Measurements from ENCODE around the gene PIF1. TPM values are rescaled to one million over a fixed set of nuclear protein-coding genes. Genes with fewer than 3 reads are reported as not detected.
A peak's percentile ranks its signal among the peaks of the same experiment; 100 is the strongest.

PIF1 gene, protein sequence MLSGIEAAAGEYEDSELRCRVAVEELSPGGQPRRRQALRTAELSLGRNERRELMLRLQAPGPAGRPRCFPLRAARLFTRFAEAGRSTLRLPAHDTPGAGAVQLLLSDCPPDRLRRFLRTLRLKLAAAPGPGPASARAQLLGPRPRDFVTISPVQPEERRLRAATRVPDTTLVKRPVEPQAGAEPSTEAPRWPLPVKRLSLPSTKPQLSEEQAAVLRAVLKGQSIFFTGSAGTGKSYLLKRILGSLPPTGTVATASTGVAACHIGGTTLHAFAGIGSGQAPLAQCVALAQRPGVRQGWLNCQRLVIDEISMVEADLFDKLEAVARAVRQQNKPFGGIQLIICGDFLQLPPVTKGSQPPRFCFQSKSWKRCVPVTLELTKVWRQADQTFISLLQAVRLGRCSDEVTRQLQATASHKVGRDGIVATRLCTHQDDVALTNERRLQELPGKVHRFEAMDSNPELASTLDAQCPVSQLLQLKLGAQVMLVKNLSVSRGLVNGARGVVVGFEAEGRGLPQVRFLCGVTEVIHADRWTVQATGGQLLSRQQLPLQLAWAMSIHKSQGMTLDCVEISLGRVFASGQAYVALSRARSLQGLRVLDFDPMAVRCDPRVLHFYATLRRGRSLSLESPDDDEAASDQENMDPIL
- total RNA-seq (2014; rRNA removed; shearing (Covaris generic)) = 20.1 and 29.2 TPM in 2 replicates

DNA sequence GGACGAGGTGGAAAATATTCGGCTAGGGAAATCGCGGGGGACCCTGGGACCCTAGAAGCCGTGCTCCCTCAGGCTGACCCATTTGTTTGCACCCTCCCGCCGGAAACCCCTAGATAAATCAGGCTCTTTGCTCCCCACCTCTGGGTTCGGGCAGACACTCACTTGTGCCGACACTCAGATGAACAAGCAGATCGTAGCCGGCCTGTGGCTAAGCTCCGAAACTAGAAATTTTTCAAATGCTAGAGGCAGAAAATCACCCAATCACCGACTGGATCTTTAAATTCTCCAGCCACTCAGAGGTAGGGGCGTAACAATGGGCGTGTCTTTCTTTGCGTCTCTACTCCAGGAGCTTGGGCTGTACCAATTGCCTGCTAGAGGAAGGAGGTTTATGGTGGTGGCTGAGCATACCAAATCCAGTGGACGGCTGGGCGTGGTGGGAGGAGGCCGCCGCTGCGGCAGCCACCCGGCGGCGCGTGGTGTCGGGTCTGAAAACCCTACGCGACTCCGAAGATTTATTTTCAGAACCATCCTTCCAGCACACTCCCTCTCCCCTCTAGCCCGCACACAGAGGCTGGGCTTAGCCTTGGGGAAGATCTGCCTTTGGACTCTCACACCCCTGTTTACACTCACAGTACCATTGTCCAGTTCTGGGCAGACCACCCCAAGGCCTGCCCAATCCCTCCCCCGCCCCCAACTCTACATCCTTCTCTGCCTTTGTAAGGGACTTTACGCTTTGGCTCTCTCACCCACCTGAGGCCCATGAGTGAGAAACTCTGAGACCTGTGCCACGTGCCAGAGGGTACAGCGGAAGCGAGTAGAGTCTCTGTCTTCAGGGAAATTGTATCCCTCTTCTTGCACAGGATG lies at the start of gene PIF1:
TSS of gene PIF1 (minus strand) at position 217 of the 864 bp plus-strand sequence. CDS start 1,312 bp downstream, outside the sequence.
- Histone ChIP-seq H3K4me1 (replicated peaks) (peaks cover 31% of the 10 kb centered on the region), H3K27me3 (replicated peaks) (no peaks in the 10 kb centered on the region), H3K36me3 (peaks cover 28% of the 10 kb centered on the region), H3K4me3 (peak within 1 kb of the TSS; percentile 48), H3K27ac (peak within 1 kb of the TSS; percentile 61), H3K9me3 (replicated peaks) (no peaks in the 10 kb centered on the region)
- DNase-seq (ENCODE audit: low read depth in 1 of 2, low spot score in 2 of 2) = peak; percentile 97 to 99

DNA sequence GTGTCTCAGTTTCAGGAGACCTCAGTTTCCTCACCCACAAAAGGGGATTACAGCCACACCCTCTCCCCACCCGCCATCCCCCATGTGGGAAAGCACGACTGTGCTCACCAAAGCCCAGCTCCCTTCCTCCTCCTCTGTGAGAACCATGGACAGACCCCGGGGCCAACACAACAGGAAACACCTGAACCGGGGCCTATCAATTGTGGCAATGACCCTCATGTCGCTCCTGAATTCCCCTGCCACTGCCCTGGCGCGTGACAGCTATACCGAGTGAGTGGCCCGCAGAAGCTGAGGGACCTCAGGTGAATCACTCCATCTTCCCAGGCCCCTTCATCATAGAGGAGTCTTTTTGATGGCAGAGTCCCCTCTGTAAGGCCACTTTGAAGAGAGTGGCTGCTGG lies 44.9 kb upstream of the PIF1 start:
- Histone ChIP-seq H3K27me3 (replicated peaks) (no peaks in the 10 kb centered on the region), H3K36me3 (peaks cover 44% of the 10 kb centered on the region), H3K4me3 (no peak overlapping the region), H3K9me3 (replicated peaks) (no peaks in the 10 kb centered on the region), H3K4me1 (replicated peaks) (peaks cover 29% of the 10 kb centered on the region), H3K27ac (no peak overlapping the region)
- DNase-seq (ENCODE audit: low read depth in 1 of 2, low spot score in 2 of 2) = no peak

DNA sequence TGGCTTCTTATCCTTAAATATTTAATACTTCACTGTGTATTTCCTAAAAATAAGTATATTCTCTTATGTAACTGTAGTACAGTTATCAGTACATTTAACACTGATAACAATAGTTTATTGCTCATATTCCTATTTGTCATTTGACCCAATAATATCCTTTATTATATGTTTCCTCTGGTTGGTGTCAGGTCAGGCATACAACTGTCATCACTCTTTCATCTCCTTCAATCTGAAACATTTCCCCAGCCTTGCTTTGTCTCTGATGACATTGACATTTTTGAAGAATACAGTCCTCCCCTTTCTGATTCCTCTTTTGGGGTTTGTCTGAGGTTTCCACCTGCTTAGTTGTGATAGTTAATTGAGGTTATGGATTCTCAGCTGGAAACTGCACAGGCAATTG lies 44.1 kb upstream of the PIF1 start:
- DNase-seq (ENCODE audit: low read depth in 1 of 2, low spot score in 2 of 2) = no peak
- Histone ChIP-seq H3K27ac (no peak overlapping the region), H3K4me1 (replicated peaks) (peaks cover 38% of the 10 kb centered on the region), H3K27me3 (replicated peaks) (no peaks in the 10 kb centered on the region), H3K4me3 (no peak overlapping the region), H3K36me3 (peaks cover 53% of the 10 kb centered on the region), H3K9me3 (replicated peaks) (no peaks in the 10 kb centered on the region)

DNA sequence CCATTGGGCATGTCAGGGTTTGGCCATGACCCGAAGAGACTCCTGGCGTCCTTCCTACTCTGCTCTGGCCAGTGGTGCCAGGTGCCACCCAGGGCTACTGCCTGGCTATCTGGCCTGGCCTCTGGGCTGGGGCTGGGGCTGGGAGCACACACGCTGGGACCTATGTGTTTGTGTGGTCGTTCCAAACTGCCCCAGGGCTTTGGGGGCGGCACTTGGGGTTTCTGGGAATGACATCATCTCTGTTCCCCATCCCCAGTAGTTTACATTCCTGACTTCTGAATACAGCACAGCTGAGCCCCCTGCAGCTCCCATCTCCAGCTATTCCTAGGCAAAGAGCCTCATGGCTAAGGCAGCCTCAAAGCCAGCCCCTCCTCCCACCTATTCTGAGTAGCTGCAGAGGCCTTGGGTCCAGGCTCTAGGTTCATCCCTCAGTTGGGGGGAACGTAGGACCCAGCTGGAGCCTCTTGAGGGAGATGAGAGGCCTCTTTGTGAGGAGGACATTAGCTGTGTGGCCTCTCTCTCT lies 40.6 kb upstream of the PIF1 start:
- H3K4me1 ChIP-seq (replicated peaks) = peaks cover 42% of the 10 kb centered on the region
- peak; percentile 90 to 95 for DNase-seq (ENCODE audit: low read depth in 1 of 2, low spot score in 2 of 2)
- H3K27ac ChIP-seq = peak overlapping the region; percentile 48
- no peaks in the 10 kb centered on the region for H3K27me3 ChIP-seq (replicated peaks)
- no peak overlapping the region for H3K4me3 ChIP-seq
- H3K9me3 ChIP-seq (replicated peaks) = no peaks in the 10 kb centered on the region
- H3K36me3 ChIP-seq = peaks cover 78% of the 10 kb centered on the region

DNA sequence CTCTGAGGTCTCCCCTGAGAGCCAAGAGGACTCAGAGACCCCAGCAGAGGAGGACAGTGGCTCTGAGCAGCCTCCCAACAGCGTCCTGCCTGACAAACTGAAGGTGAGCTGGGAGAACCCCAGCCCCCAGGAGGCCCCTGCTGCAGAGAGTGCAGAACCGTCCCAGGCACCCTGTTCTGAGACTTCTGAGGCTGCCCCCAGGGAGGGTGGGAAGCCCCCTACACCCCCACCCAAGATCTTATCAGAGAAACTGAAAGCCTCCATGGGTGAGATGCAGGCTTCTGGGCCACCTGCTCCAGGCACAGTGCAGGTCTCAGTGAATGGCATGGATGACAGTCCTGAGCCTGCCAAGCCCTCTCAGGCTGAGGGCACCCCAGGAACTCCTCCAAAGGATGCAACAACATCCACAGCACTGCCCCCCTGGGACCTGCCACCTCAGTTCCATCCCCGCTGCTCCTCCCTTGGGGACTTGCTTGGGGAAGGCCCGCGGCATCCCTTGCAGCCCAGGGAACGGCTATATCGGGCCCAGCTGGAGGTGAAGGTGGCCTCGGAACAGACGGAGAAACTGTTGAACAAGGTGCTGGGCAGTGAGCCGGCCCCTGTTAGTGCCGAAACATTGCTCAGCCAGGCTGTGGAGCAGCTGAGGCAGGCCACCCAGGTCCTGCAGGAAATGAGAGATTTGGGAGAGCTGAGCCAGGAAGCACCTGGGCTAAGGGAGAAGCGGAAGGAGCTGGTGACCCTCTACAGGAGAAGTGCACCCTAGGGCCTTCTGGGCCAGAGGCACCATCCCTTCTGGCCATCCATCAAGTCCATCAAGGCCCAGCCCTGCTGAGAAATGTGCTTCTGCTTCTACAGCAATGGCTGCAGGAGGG lies 39.9 kb upstream of the PIF1 start:
- Histone ChIP-seq H3K27me3 (replicated peaks) (no peaks in the 10 kb centered on the region), H3K4me3 (no peak overlapping the region), H3K9me3 (replicated peaks) (no peaks in the 10 kb centered on the region), H3K4me1 (replicated peaks) (peaks cover 42% of the 10 kb centered on the region), H3K36me3 (peaks cover 83% of the 10 kb centered on the region), H3K27ac (peak overlapping the region; percentile 48)
- DNase-seq (ENCODE audit: low read depth in 1 of 2, low spot score in 2 of 2) = no peak

DNA sequence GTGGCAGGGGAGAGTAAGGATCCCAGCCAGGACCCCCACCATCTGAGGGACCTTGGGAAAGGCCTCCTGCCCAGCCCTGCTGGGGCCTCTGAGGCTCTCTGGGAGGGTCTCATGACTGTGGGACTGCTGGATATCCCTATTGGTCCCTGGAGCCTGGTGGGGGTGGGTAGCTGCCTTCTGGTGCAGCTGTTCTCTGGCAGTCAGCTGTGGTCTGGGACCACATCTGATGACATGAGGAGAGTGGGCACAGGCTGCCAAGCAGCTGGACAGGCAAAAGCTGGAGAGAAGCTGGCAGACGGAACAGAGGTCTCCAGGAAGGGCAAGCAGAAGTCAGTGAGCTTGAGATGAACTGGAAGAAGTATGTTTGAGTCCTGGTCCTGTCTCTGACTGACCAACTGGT lies 38.6 kb upstream of the PIF1 start:
- no peak for DNase-seq (ENCODE audit: low read depth in 1 of 2, low spot score in 2 of 2)
- Histone ChIP-seq H3K4me1 (replicated peaks) (peaks cover 45% of the 10 kb centered on the region), H3K27ac (no peak overlapping the region), H3K27me3 (replicated peaks) (no peaks in the 10 kb centered on the region), H3K4me3 (no peak overlapping the region), H3K36me3 (peaks cover 83% of the 10 kb centered on the region), H3K9me3 (replicated peaks) (no peaks in the 10 kb centered on the region)

DNA sequence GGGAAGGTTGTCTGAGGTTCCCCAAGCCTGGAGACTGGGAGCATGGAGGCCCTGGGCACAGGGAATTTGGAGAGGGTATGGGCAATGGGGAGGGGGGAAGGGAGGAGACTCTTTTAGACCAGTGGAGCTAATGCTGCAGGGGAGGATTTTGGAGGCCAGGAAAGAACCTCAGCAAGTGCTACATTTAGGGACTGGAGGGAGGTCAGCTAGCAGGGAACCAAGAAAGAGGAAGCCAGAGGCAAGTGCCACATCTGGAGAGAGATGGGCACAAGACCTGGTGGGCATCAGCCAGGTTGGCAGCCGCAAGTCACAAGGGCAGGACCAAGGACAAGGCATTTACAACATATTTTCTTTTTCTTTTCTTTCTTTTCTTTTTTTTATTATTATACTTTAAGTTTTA lies 37.0 kb upstream of the PIF1 start:
- no peak for DNase-seq (ENCODE audit: low read depth in 1 of 2, low spot score in 2 of 2)
- H3K27ac ChIP-seq = no peak overlapping the region
- peaks cover 61% of the 10 kb centered on the region for H3K4me1 ChIP-seq (replicated peaks)
- H3K36me3 ChIP-seq = peaks cover 93% of the 10 kb centered on the region
- H3K4me3 ChIP-seq = no peak overlapping the region
- no peaks in the 10 kb centered on the region for H3K9me3 ChIP-seq (replicated peaks)
- H3K27me3 ChIP-seq (replicated peaks) = no peaks in the 10 kb centered on the region

DNA sequence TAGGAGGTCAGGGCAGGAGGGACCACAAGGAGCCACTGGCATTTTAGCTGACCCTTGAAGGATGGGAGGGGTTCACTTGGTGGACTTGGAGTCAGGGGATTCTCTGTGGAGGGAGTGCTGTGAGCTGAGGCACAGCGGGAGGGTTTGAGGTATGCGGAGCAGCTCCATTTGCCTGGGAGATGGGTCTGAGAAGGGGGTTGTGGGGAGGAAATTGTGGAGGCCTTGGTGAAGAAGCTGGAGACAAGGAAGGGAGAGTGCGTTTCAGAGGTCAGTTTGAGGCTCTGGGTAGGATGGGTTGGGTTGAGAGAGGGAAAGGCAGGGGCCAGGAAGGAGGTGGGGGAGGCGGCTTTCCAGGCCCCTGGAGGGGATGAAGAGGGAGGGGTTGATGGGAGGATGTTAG lies 36.5 kb upstream of the PIF1 start:
- H3K9me3 ChIP-seq (replicated peaks) = no peaks in the 10 kb centered on the region
- no peak overlapping the region for H3K27ac ChIP-seq
- H3K27me3 ChIP-seq (replicated peaks) = no peaks in the 10 kb centered on the region
- H3K36me3 ChIP-seq = peaks cover 93% of the 10 kb centered on the region
- H3K4me1 ChIP-seq (replicated peaks) = peaks cover 62% of the 10 kb centered on the region
- H3K4me3 ChIP-seq = no peak overlapping the region
- no peak for DNase-seq (ENCODE audit: low read depth in 1 of 2, low spot score in 2 of 2)

DNA sequence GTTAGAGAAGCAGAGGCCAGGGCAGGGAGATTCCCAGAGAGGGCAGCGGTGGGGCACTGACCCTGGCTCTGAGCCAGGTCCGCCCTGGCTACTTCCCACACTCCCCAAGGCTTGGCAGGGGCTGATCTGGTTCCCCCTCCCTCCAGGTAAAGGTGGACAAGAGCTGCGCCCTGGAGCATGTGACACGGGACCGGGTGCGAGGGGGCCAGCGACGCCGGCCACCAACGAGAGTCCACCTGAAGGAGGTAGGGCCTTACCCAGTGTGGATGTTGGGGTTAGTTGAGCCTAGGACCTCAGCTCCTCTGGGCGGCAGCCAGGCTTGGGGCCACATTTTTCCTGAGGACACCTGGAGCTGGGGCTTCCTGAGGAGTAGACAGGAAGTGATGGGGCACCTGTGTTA lies 35.9 kb upstream of the PIF1 start:
- no peaks in the 10 kb centered on the region for H3K9me3 ChIP-seq (replicated peaks)
- no peak overlapping the region for H3K27ac ChIP-seq
- no peak overlapping the region for H3K4me3 ChIP-seq
- no peaks in the 10 kb centered on the region for H3K27me3 ChIP-seq (replicated peaks)
- peaks cover 89% of the 10 kb centered on the region for H3K36me3 ChIP-seq
- peaks cover 62% of the 10 kb centered on the region for H3K4me1 ChIP-seq (replicated peaks)
- no peak for DNase-seq (ENCODE audit: low read depth in 1 of 2, low spot score in 2 of 2)

DNA sequence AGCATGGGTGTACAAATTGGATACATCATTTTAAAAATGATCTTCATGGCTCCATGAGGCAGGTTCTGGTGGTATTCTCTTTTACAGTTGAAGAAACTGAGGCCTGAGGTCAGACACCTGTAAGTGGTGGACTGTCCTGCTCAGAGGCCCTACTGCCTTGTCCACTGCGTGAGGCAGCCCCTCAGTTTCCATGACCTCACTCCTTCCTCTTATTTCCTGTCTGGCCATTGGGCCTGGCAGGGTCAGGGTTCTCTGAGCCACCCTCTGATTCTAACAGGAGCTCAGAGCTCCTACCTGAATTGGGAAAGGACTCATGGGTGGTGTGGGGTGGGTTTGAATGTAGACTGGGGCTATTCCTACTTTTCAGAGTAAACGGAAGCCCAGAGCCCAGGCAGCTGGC lies 33.8 kb upstream of the PIF1 start:
- H3K4me1 ChIP-seq (replicated peaks) = peaks cover 62% of the 10 kb centered on the region
- no peaks in the 10 kb centered on the region for H3K9me3 ChIP-seq (replicated peaks)
- H3K27ac ChIP-seq = no peak overlapping the region
- H3K4me3 ChIP-seq = no peak overlapping the region
- peaks cover 93% of the 10 kb centered on the region for H3K36me3 ChIP-seq
- no peak for DNase-seq (ENCODE audit: low read depth in 1 of 2, low spot score in 2 of 2)
- no peaks in the 10 kb centered on the region for H3K27me3 ChIP-seq (replicated peaks)

DNA sequence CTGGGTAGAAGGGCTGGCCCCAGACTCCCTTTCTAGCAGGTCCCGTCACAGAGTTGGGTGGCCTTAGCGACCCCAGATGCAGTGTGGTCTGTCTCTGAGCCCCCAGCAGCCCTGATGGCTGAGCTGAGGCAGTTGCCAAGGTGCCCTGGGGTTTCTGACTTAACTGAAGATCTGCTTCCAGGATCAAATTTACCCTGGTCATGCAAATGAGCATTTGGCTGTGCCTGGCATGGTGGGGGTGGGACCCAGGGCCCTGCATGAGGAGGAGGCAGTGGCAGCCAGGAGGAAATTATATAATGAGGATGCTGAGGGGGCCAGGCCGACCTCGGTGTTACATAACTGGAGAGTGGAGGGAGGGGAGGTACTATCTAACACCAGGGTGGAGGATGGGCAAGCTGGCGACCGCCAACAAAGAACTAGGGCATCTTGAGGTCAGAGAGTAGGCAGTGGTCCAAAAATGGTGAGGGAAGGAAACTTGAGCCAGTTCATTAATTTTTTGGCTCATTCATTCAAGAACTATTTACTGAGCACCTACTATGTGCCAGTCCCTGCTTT lies 32.7 kb upstream of the PIF1 start:
- no peak for DNase-seq (ENCODE audit: low read depth in 1 of 2, low spot score in 2 of 2)
- peak overlapping the region; percentile 97 for H3K27ac ChIP-seq
- peaks cover 61% of the 10 kb centered on the region for H3K4me1 ChIP-seq (replicated peaks)
- no peaks in the 10 kb centered on the region for H3K27me3 ChIP-seq (replicated peaks)
- no peaks in the 10 kb centered on the region for H3K9me3 ChIP-seq (replicated peaks)
- H3K36me3 ChIP-seq = peaks cover 92% of the 10 kb centered on the region
- no peak overlapping the region for H3K4me3 ChIP-seq

DNA sequence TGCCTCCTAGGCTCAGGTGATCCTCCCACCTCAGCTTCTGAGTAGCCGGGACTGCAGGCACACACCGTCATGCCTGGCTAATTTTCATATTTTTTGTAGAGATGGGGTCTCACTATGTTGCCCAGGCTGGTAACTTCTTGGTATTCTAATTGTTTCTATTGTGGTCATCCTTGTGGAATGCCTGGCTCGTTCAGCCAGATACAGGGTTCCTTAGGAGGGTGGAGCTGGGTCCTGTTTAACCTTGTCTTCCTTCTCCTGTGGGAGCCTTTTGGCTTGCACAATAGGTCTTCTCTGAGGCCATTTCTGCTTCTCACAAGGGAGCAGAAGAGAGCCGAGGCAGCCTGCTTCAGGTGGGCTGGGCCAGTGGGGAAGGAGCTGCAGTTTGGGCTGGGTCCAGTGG lies 32.0 kb upstream of the PIF1 start:
- H3K4me1 ChIP-seq (replicated peaks) = peaks cover 59% of the 10 kb centered on the region
- peak; percentile 78 to 83 for DNase-seq (ENCODE audit: low read depth in 1 of 2, low spot score in 2 of 2)
- peak overlapping the region; percentile 97 for H3K27ac ChIP-seq
- no peaks in the 10 kb centered on the region for H3K9me3 ChIP-seq (replicated peaks)
- peaks cover 90% of the 10 kb centered on the region for H3K36me3 ChIP-seq
- H3K4me3 ChIP-seq = no peak overlapping the region
- H3K27me3 ChIP-seq (replicated peaks) = no peaks in the 10 kb centered on the region

Measured in SJSA1 (cell line).